NB4 (cell line): ENCODE results near the gene SF3A1.

Experiments used
- DNase-seq: peaks from one replicate; pipeline ENCODE4 v3.0.0; 2010; ENCODE audit warnings: low read depth
- H3K4me3 ChIP-seq: one replicate; pipeline ENCODE4 v1.5.1; 2011; ENCODE audit warnings: mild to moderate bottlenecking, low read depth, low read length, moderate library complexity
- CTCF ChIP-seq: IDR thresholded peaks from one replicate; pipeline ENCODE4 v1.5.1; 2012; ENCODE audit warnings: low read depth, low read length
- MYC ChIP-seq: IDR thresholded peaks from 2 replicates; pipeline ENCODE4 v1.6.1; 2011; ENCODE audit warnings: low read depth, low read length
- POLR2A ChIP-seq: IDR thresholded peaks from 2 replicates; pipeline ENCODE4 v1.6.1; 2011; ENCODE audit warnings: mild to moderate bottlenecking; ENCODE audit not compliant: insufficient read length; ENCODE audit errors: extremely low read depth
- TF ChIP-seq, protein P1 (sequence below): IDR thresholded peaks from 2 replicates; pipeline ENCODE4 v1.6.1; 2011; ENCODE audit warnings: low read depth, low read length

Gene SF3A1

GRCh38 chr22:30393885-30394284, 37.2 kb upstream of the SF3A1 start:
- TF ChIP-seq, protein P1, sequence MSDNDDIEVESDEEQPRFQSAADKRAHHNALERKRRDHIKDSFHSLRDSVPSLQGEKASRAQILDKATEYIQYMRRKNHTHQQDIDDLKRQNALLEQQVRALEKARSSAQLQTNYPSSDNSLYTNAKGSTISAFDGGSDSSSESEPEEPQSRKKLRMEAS = no peak
- no peak for TF ChIP-seq MYC
- TF ChIP-seq POLR2A = no peak
- TF ChIP-seq CTCF = no peak
- DNase-seq = no peak
- no peak overlapping the region for H3K4me3 ChIP-seq

DNA sequence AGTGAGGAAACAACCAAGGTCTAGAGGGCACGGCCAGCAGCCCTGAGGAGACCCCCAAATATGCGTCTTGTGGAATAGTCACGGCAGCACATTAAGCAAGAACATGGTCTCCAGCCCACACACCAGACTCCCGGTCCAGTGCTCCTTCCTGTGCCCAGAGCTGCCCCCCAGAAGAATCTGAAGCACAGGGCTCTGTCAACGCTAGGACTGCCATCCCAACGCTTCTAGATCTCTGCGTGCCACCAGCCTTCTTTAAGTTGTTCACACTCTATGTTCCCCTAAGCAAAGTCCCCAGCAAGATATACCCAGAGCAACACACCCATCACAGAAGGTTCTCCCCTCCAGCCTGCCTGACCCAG, 36.6 kb upstream of the SF3A1 start:
- H3K4me3 ChIP-seq = no peak overlapping the region
- no peak for DNase-seq
- no peak for TF ChIP-seq POLR2A
- no peak for TF ChIP-seq CTCF
- TF ChIP-seq MYC = no peak
- TF ChIP-seq, protein P1 = no peak

- peak; percentile 53 for DNase-seq
- H3K4me3 ChIP-seq = no peak overlapping the region
- TF ChIP-seq MYC (no peak), CTCF (no peak), POLR2A (no peak)
- TF ChIP-seq, protein P1 = no peak
Measured at GRCh38 chr22:30392661-30393321, 36.1 kb upstream of the SF3A1 start.

- peak; percentile 83 for DNase-seq
- no peak overlapping the region for H3K4me3 ChIP-seq
- TF ChIP-seq MYC = peak; percentile 68
- TF ChIP-seq CTCF = peak; percentile 66
- no peak for TF ChIP-seq POLR2A
- TF ChIP-seq, protein P1 = peak; percentile 71
Measured at GRCh38 chr22:30390974-30391691, 34.4 kb upstream of the SF3A1 start.

- H3K4me3 ChIP-seq = peak within 1 kb of the TSS; percentile 49
- TF ChIP-seq, protein P1 = no peak
- peak; percentile 69 for TF ChIP-seq CTCF
- peak; percentile 78 for DNase-seq
Measured at GRCh38 chr22:30386960-30387827, 30.5 kb upstream of the SF3A1 start, which contains the start of gene RNF215. Gene RNF215 (minus strand): TSS chr22:30387411. CDS start chr22:30387313, 98 bp downstream.
